ENCODE measurements around the gene CRYGD.
"Not testable (repeated sequence)": the region's sequence is repeated elsewhere in the genome, so short reads cannot be mapped to it uniquely, and the experiment has no call there.

Gene CRYGD

GRCh38 chr2:208103616-208104015, 20.7 kb downstream of the CRYGD start:
- Histone ChIP-seq H3K4me1 (ENCODE audit: low read length) (no peaks in the 10 kb centered on the region), H2AFZ (ENCODE audit: low read depth, low read length) (no peak overlapping the region), H3K4me3 (ENCODE audit: low read length) (no peak overlapping the region), H3K9ac (ENCODE audit: low read length) (no peak overlapping the region), H3K9me3 (ENCODE audit: insufficient read depth, low read length) (no peaks in the 10 kb centered on the region), H3K27ac (ENCODE audit: low read length) (no peak overlapping the region), H4K20me1 (ENCODE audit: insufficient read depth, low read length) (no peaks in the 10 kb centered on the region), H3K79me2 (ENCODE audit: low read length) (no peaks in the 10 kb centered on the region), H3K27me3 (ENCODE audit: low read depth, low read length) (peaks cover 11% of the 10 kb centered on the region; the same call in 1 of the 2 replicates), H3K36me3 (replicated peaks; ENCODE audit: low read depth, low read length) (no peaks in the 10 kb centered on the region), H3K4me2 (ENCODE audit: low read length) (no peak overlapping the region)
- TF ChIP-seq EZH2phosphoT487 (IDR thresholded peaks at IDR 0.05; ENCODE audit: low read depth), result no peak
- TF ChIP-seq CTCF (IDR thresholded peaks at IDR 0.05; ENCODE audit: low read depth, low read length), result no peak

- H2AFZ ChIP-seq (ENCODE audit: low read depth, low read length), result no peak overlapping the region
- H4K20me1 ChIP-seq (ENCODE audit: insufficient read depth, low read length), result no peaks in the 10 kb centered on the region
- H3K4me3 ChIP-seq (ENCODE audit: low read length), result no peak overlapping the region
- H3K9me3 ChIP-seq (ENCODE audit: insufficient read depth, low read length), result no peaks in the 10 kb centered on the region
- no peak overlapping the region for H3K27ac ChIP-seq (ENCODE audit: low read length)
- no peaks in the 10 kb centered on the region for H3K4me1 ChIP-seq (ENCODE audit: low read length)
- H3K79me2 ChIP-seq (ENCODE audit: low read length), result no peaks in the 10 kb centered on the region
- no peak for TF ChIP-seq EZH2phosphoT487 (IDR thresholded peaks at IDR 0.05; ENCODE audit: low read depth)
- peak; percentile 44 for TF ChIP-seq CTCF (IDR thresholded peaks at IDR 0.05; ENCODE audit: low read depth, low read length)
- H3K36me3 ChIP-seq (replicated peaks; ENCODE audit: low read depth, low read length), result no peaks in the 10 kb centered on the region
- H3K9ac ChIP-seq (ENCODE audit: low read length), result no peak overlapping the region
- no peak overlapping the region for H3K4me2 ChIP-seq (ENCODE audit: low read length)
- H3K27me3 ChIP-seq (ENCODE audit: low read depth, low read length), result peaks cover 10% of the 10 kb centered on the region; the same call in 1 of the 2 replicates
Observed at GRCh38 chr2:208101716-208102631, 22.4 kb downstream of the CRYGD start.

GRCh38 chr2:208099682-208100470, 24.4 kb downstream of the CRYGD start:
- Histone ChIP-seq H4K20me1 (ENCODE audit: insufficient read depth, low read length) (no peaks in the 10 kb centered on the region), H3K9me3 (ENCODE audit: insufficient read depth, low read length) (no peaks in the 10 kb centered on the region), H2AFZ (ENCODE audit: low read depth, low read length) (no peak overlapping the region), H3K27me3 (ENCODE audit: low read depth, low read length) (0 out of 2 replicates have a peak, but pooled peaks cover 5% of the 10 kb centered on the region), H3K79me2 (ENCODE audit: low read length) (no peaks in the 10 kb centered on the region), H3K4me1 (ENCODE audit: low read length) (no peaks in the 10 kb centered on the region), H3K27ac (ENCODE audit: low read length) (no peak overlapping the region), H3K4me2 (ENCODE audit: low read length) (no peak overlapping the region), H3K36me3 (replicated peaks; ENCODE audit: low read depth, low read length) (no peaks in the 10 kb centered on the region), H3K4me3 (ENCODE audit: low read length) (no peak overlapping the region), H3K9ac (ENCODE audit: low read length) (no peak overlapping the region)
- TF ChIP-seq CTCF (IDR thresholded peaks at IDR 0.05; ENCODE audit: low read depth, low read length) (no peak), EZH2phosphoT487 (IDR thresholded peaks at IDR 0.05; ENCODE audit: low read depth) (no peak)

- not testable (repeated sequence) for H3K27ac ChIP-seq (ENCODE audit: low read length); H3K4me2 ChIP-seq (ENCODE audit: low read length); H3K9ac ChIP-seq (ENCODE audit: low read length); H3K9me3 ChIP-seq (ENCODE audit: insufficient read depth, low read length); H3K79me2 ChIP-seq (ENCODE audit: low read length); H3K36me3 ChIP-seq (replicated peaks; ENCODE audit: low read depth, low read length); H2AFZ ChIP-seq (ENCODE audit: low read depth, low read length); H3K4me1 ChIP-seq (ENCODE audit: low read length); H4K20me1 ChIP-seq (ENCODE audit: insufficient read depth, low read length); H3K27me3 ChIP-seq (ENCODE audit: low read depth, low read length); H3K4me3 ChIP-seq (ENCODE audit: low read length)
Observed at GRCh38 chr2:208098701-208099100, 25.6 kb downstream of the CRYGD start.
